NCI-H2107 (cell line): ENCODE measurements around the gene RCAN2.

Source experiments
- DNase-seq: peaks from one replicate; lab custom pipeline; 2025; lab: John Stamatoyannopoulos, UW

RCAN2 gene

DNA sequence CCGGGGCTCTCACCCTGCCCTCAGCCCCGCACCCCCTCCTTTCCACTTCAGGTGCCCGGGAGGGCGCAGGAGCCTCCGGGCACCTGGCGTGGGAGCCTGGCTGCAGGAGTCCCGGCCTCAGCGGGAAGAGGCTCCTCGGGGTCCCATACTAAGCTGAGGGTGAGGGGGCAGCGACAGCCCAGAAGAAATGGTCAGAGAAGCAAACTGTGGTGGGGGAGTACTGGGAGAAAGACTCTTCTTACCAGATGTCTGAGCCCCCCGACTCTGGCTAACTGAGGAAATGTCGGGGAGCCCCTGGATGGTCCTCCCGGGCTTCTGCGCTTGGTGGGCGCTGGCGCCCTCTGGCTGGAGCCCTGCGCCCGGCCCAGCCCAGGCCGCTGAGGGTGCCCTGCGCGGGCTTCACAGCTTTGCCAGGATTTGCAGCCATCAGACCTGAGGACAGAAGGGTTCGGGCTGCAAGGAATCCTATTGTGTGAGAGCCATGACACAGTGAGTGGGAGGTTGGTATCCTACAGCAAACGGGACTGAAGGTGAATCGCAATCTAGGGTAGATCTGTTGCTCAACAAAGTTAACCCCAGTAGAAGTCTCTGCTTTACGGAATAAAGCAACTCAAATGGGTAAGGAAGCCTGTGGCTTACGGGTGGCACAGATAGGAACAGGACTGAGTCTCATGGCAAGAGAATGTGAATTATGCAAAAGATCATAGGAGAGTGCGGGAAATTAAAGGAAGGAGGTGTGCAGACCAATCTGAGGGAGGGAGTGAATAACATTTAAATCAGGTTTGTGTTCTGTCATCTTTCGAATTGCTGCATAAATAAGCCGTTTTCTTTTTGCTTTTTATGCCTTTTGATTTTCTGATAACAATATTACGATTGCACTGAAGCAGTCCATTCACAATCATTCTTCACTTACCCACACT lies 639 bp upstream of the RCAN2 start:
- DNase-seq = no peak

DNA sequence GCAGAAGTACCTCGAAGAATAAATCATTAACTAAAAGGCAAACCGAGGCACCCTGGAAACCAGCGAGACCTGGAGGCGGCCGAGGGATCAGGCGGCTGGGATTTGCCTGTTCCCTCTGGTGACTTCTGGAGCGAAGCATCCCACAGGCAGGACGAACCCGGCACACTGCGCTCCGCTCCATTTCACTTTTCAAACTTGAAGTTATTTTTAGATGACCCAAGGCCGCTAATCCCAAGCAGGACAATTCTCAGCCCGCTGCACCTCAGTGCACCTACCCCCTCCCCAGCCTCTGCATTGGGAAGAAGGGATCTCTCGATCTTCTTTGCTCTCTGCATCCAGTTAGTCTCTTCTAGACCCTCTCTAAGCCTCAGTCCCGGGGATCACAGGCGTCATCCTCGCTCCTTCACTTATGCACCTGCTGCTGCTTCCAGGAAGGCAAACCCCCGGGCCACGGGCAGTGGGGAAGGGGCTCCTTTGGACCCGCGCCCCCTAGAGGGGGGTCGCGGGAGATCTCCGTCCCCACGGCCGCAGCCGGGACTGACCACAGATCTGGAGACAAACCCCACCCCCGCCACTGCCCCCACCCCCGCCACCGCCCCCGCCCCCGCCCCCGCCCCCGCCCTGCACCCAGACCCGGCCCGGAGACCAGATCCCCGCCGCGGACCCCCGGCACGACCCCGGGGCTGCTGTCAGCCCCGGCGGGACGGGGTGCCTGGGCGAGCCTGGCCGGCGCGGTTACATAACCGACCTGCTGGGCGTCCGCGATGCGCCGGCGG lies 636 bp downstream of the RCAN2 start:
- no peak for DNase-seq

DNA sequence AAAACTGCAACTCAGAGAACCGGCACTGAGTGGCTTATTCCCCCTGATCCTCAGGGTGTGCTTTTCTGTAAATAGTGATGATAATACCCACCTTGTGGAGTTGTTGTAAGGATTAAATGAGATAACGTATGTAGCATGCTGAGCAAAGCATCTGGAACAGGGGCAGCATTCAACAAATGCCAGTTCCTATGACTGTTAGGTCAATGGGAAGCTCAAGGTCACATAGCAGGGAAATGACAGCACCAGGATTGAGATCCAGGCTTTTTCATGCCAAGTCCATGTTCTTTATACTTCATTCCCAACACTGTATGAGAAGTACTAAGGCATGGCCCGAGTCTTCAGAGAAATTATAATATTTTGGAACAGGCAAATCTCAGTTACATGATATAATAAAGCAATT lies 5.1 kb downstream of the RCAN2 start:
- no peak for DNase-seq

DNA sequence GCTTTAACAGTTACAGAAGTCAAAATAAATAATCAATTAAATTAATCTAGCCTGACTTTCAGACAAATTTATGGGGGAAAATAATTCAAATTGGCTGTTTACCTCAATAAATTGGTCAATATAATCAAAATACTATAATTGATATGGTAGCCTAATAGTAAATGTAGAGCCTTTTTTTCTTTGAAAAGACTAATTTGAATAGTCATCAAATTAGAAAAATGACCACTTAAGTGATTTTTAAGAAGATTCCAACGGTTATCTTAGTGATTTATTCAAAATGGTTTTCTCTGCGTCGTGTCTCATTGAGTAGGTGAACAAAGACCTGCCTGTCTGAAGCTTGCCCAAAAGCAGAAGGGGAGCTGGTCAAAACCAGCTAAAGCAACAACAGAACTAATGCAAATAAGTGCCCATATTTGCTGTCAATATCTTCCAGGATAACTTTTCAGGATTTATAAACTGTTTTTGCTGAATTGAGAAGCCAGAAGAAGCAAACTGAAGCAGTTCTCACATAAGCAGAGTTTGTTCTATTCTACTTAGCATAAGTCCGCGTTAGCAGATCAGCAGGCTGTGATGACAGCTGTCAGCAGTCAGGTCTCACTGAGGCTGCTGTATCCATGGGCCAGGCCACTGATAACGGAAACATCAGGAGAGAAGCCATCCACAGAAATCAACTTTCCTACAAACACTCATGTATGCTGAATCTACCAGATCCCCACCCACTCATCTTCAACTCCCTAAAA lies 7.0 kb downstream of the RCAN2 start:
- DNase-seq = no peak

DNA sequence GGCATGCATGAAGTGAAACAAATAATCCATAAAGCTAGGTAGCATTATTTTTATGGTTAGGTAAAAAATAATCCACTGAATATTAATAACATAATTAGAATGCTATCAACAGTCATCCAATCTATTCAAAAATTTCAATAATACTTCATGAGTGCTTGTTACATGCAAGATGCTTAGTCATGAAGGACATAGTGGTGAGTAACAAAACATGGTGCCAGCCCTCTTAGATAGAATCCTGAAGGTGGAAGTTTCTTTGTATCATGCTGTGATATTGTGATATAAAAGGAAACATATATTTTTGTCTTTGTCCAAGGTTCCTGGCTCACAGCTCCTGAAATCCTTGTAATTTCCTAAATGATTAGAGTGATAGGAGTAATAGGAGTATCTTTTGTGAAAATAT lies 14.9 kb downstream of the RCAN2 start:
- no peak for DNase-seq

DNA sequence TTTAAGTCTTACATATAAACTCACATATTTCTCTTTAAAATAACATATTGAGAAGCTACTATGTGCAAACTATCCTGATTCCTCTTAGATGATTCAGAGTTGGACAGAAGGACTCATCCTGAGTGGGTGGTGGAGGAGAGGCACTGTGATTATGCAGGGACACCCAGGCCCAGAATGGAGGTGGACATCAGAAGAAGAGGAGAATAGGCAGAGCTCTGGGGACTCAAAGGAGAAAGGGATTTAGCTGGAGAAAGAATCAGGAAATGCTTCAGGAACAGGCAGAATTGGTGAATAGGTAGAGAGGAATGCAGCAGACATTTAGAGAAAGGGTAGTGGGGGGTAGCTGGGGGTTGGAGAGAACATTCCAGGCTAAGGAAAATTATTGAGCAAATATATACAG lies 17.4 kb downstream of the RCAN2 start:
- no peak for DNase-seq

DNA sequence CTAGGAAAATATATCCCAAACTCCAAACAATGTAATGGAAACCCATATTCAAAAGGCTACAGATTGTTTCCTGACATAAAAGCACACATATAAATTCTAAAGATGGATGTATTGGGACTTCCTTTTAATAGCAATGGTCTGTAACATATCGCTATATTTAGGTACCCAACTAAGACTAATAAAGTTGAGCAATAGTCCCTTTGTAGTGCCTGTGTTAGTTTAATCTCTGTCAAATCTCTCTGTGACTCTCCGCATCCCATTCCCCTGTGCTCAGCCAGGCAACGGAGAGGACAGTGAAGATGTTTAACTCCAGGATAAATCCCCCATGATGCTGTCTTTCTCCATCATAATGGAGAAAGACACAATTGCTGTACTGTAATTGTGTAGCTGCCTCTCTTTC lies 19.0 kb downstream of the RCAN2 start:
- DNase-seq = no peak

DNA sequence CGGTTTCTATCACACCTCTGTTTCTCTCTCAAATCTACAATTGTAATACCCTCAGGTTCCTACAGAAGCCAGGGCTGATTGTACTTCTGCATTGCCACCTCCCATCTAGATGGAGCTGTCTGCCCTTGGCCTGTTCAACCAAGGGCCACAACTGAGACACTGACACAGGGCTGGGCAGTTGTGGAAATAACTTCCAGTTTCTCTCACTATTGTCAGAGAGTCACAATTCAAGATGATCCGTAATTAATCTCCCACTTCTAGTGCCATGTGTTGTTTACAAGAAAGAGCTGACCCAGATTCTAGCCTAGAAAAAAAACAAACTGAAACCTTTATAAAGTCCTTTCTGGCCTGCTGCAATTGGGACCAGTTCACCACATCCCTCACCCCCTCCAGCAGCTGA lies 22.2 kb downstream of the RCAN2 start:
- no peak for DNase-seq

DNA sequence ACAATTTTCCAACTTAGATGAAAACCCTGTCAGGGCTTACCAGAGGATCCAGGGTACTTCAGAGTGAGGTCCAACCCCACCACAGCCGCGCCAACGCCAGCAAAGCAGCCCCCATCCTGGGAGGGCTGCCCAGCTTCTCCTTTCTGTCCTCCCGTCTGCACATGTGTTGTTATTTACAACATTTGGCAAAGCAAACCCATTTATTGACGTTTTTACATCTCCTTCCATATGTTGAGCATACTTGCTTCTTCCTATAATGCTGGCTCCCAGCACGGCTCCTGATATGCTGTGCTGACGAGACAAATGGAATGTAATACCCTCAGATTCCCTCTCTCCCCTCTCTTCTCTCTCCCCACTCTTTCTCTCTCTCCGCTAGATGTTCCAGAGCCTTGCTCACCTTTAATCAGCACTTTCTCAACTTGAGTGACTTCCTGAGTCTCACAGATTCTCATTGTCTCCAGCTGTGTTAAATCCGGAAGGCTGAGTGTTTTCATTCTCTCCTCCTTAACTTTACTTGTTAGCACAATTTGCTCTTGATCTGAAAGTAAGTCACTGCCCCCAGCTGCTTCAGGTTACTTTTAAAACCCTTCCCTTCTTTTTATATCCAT lies 22.7 kb downstream of the RCAN2 start:
- no peak for DNase-seq

DNA sequence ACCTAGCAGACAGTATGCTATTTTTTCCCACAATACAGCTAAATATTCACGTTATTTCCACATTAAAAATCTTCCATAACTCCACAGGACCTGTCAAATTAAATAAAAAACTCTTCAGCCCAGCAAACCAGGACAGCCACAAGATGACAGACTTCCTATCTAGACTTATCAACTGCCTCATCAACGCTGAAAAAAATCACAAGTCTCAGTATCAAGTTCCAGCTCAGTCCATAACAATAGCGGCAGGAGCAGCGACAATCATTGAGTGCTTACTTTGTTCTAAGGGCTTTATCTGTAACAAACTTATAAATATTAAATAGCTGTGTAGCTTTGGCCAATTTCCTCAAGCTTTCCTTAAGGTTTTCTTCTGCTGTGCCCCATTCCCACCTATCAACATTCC lies 24.7 kb downstream of the RCAN2 start:
- DNase-seq = no peak

DNA sequence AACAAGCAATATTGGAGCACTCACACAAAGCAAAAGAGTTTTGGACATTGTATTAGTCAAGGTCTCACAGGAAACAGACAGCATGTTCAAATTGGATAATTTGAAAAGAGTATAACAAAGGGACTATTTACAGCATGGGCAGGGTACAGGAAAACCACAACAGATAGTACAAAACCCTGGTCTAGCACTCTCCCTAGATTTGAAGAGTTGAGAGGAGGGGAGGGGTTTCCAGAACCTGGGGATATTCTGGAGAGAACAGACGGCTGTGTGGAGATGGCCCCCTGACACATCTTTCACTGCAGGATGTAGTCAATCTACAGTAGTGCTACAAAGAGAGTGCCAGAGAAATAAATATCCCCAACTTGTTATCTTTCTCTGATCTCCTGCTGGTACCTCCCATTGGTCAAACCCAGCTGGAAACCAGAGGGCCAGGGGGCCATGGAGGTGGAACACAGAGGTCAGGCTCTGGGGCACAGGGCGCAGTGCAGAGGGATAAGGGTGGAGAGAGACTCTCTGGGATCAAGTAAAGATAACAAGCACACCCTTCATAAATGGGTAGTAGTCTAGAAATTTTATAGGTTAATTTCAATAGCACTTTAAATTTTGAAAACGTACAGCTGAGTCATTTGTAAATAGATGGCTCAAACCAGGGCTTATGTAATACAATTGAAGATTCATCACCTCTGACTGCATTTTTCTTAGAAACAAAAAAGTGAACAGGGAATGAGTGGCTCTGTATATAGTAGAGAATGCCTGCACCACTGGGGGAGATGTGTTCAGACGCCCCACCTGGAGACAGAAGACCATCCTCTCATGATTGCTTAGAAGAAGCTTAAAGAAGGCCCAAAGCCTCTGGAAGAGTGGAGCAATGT lies 25.7 kb downstream of the RCAN2 start:
- DNase-seq = no peak

DNA sequence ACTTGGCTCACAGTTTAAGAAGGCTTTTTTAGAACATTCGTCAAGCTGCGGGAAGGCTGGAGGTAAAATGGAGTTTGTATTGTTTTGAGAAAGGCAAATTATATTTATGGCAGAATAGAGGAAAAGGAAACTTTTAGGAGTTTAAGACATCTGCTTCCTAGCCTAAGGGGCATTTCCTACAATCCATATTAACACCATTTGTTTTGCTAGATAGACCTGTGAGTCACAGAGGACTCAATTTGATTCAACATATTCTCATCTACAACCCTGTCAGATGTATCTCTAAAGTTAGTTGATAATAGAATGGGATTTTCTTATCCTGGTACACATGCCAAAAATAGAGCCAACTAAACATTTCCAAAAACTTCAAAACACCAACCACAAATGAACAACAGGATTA lies 35.0 kb downstream of the RCAN2 start:
- no peak for DNase-seq

DNA sequence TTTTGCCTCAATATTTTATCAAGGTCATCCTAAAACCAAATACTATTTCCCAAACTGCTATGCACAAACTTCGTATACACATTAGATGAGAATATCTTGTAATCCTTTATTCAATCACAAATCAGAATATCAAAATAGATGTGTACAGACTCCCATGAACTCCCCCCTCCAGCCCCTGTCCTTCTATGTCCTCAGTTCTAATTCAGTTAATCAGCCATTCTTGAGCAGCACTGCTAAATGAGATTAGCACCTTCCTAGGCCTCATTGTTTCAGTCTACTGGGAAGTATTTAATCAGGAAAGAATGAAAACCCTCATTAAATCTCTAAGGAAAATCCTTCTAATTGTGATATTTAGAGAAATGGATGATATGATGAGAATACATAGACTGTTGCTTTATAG lies 36.6 kb downstream of the RCAN2 start:
- DNase-seq = no peak

DNA sequence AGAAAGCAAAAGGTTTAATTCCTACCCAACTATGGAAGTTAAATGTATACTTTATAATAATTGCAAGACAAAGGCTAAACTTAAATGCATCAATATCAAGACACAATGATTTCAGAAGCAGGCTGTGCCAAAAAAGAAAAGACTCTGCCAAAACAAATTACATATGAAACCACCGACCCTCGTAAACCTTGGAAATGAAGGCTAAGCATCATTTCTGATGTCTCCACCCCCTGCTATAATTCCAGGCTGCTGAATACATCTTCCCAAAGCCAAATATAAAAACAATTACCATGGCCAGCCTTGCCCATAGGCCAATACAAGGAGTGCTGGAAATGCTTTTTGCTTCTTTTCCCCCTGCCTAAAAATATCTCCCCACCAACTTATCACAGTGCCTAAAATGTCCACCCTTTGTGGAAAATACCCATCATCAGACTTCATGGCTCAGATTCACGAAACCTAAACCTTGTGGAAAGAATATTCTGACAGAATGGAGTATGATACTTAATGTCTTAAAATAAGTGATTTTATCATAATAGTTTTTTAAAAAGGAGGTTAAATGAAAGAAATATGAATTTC lies 37.4 kb downstream of the RCAN2 start:
- no peak for DNase-seq

DNA sequence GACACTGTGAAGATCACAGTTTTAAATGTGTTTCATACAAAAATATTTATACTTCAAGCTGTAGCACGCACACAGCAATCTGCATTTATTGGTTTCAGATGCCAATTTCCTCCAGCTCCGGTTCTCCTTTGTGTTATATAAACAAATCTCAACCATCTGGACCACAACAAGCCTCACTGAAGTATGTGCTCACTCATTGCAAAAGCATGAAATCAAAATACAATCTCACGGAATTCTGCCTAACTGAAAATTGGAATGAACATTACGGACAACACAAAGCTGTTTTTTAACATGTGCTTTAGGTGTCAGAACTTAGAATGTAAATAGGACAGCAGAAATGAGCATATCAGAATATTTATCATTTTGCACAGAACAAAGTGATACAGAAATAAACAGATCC lies 38.0 kb downstream of the RCAN2 start:
- no peak for DNase-seq

DNA sequence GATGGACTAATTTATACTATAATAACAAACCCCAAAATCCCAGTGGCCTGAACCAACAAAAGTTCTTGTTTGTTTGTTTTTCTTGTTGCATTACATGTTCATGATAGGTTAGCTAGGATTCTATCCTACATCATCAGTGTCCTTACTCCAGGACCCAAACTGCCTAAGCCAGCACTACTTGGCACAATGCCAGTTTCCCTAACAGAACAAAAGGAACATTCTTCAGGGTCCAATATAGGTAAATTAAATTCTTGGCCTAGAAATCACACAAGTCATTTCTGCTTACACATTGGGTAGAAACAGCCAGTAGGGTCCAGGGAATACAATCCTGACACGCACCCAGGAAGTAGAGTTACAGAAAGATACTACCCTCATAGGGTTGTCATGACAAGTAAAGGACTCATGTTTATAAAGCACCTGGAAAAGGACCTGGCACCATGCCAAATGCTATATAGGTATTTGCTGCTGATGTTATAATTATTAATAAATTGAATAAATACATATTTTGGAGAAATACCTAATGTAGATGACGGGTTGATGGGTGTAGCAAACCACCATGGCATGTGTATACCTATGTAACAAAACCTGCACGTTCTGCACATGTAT lies 38.8 kb downstream of the RCAN2 start:
- DNase-seq = no peak

DNA sequence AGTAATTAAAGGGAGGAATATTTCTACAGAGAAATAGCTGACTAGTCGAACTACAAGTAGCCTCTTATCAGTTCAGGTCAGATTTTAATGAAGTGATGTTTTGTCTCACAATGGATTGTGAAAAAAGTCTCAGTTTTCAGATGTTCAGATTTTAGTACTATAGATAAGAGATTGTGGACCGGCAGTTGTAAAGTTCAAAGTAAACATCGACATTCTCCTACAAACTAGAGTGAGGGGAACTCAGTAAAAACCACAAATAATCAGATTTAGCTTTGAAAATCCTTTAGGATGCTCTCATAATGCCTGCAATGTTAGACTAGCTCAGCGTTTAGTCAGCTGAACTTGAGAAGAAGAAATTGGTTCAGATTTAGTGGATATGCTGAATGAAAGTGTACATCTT lies 39.9 kb downstream of the RCAN2 start:
- DNase-seq = no peak

DNA sequence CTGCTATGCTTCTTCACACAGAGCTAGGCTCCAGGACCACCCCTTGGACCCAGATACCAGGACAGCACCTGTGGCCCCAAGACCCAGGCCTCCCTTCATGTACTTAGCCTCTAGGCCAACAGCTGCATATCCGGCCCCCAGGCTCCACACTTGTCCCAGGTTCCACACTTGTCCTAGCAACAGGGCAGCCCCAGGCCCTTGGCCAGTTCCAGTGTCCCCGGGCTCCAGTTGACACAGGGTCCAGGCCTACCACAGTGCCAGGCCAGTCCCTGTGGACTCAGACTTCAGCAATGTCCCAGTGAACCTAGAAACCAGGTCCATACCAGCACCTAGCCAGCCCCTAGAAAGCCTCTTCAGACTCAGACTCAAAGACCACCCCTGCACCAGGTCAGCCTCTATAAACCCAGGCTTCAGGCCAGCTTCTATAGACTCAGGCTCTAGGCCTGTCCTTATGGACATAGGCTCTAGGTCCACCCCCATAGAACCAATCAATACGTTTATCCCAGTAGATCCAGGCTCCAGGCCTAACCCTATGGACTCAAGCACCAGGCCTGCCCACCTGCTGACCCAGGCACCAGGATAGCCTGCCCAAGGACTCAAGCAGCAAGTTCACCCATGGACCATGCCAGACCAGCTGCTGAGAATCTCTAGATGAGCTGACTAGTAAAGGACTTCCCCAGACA lies 46.3 kb downstream of the RCAN2 start:
- no peak for DNase-seq

DNA sequence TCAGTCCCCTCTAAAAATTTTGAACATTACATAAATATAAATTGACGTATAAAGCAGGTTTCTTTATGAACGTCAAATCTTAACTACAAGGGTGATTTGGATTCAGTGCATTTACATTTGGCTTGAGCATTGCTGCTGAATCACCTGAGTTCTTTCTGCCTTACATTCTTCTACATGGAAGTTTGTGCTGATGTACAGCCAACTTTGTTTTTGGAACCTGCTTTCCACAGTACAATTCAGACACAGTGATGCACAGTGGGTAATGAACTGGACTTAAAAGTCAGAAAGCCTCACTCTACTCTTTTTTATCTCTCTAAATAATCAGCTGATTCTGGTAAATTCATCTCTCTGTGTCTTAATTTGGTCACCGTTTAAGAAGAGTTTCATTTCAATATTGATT lies 47.6 kb downstream of the RCAN2 start:
- no peak for DNase-seq

DNA sequence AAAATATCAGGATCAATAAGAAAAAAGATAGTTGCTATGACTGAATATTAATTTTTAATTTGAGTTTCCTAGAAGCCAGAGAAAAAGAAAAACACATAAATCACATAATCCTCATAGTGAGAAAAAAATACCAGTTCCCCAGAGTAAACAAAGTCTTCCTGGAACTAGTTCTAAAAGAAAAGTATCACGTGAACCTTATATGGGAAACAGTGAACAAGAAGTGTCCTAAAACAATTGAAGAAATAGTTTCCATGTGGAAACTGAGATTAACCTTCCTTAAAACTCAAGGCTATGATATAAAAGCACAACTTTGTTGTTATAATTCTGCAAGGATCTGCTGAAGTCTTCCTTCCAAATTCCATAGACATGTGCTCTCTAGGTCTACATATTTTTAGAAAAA lies 50.6 kb downstream of the RCAN2 start:
- no peak for DNase-seq
